Prostate gland (tissue), 2 donors: ENCODE data around the gene CLRN1. TPM values are rescaled to one million over a fixed set of nuclear protein-coding genes. Genes with fewer than 3 reads are reported as not detected.

Experiments
- DNase-seq: peaks from one replicate; pipeline ENCODE4 v3.0.0-alpha.2; 2019; ENCODE audit warnings: low spot score
- H3K27ac ChIP-seq, 2 donors: fragments of 200-600 bp; sonication (generic); 2 replicates each; pipeline ENCODE4 v1.5.1; 2017 to 2019
- H3K27me3 ChIP-seq: fragments of 200-600 bp; sonication (generic); replicated peaks from 2 replicates; pipeline ENCODE4 v1.5.1; 2019; ENCODE audit not compliant: insufficient read depth
- H3K36me3 ChIP-seq, 2 donors: fragments of 200-600 bp; sonication (generic); 1 replicate in 1 of 2; 2 replicates in 1 of 2; pipeline versions ENCODE4 v1.5.1 to v1.8.1; 2017 to 2019
- H3K4me1 ChIP-seq: fragments of 200-600 bp; sonication (generic); replicated peaks from 2 replicates; pipeline ENCODE4 v1.5.1; 2019
- H3K4me3 ChIP-seq, 2 donors: fragments of 200-600 bp; sonication (generic); 2 replicates each; pipeline ENCODE4 v1.5.1; 2017 to 2019
- H3K9me3 ChIP-seq: fragments of 200-600 bp; sonication (generic); 2 replicates; pipeline ENCODE4 v1.5.1; 2017
- CTCF ChIP-seq, 4 experiments: fragments of 200-600 bp in 2 of 4; fragments of 450-650 bp in 2 of 4; sonication (generic) in 2 of 4; IDR thresholded peaks; 1 replicate in 3 of 4; 2 replicates in 1 of 4; pipeline ENCODE4 v1.5.1; 2016 to 2019; ENCODE audit warnings: antibody characterized with exemption in 4 of 4, mild to moderate bottlenecking in 2 of 4, moderate library complexity in 2 of 4
- POLR2A ChIP-seq: fragments of 450-650 bp; IDR thresholded peaks from one replicate; pipeline ENCODE4 v1.6.1; 2016; ENCODE audit warnings: antibody characterized with exemption, mild to moderate bottlenecking
- POLR2AphosphoS5 ChIP-seq: sonication (generic); formaldehyde crosslinking; IDR thresholded peaks from one replicate; pipeline ENCODE4 v1.6.1; 2017; ENCODE audit warnings: antibody characterized with exemption
- WGBS: methylation state at CpG from one replicate; pipeline ENCODE4 v1.1.5; 2018; 5-methylcytosine and 5-hydroxymethylcytosine counted together
- intact Hi-C: fragments of 100-400 bp; cut with DNase I; formaldehyde crosslinking; loops from one replicate; pipeline ENCODE4 v1.14.2; 2022
- total RNA-seq, 2 donors: library from RNA; depleted of rRNA; stranded (reverse); fragments of >200 nt; gene quantifications; one replicate each; pipeline ENCODE4 v1.1.0, GENCODE V29; 2016

CLRN1 gene
- total RNA-seq, 2 donors from 2014 or later: 0.23 TPM; not detected in 1

DNA sequence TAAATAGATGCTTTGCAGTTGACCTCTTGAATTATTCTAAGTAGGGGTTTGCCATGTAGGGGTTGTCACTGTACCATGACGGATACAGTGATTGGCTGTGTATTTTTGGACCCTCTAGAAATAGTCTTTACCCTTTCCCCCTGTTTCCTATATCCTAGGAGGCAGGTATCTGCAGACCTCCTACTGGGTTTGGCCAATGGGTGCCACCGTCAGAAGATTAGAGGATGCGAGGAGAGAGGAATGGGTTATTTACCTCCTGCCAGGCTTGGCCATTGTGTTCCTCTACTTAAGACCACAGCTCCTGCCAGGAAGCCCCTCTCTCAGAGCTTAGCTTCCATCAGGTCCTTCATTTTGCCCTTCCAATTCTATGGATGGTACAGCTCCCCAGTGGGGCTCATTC, 40.2 kb upstream of the CLRN1 start:
- WGBS: 88% methylated on average over 3 of the region's 3 CpGs
- H3K27ac ChIP-seq: no peak overlapping the region
- H3K36me3 ChIP-seq: no peaks in the 10 kb centered on the region
- DNase-seq: no peak
- intact Hi-C loops: no loop called here
- H3K27me3 ChIP-seq: no peaks in the 10 kb centered on the region
- TF ChIP-seq POLR2A: no peak
- TF ChIP-seq CTCF (IDR thresholded peaks at IDR 0.05): no peak
- no peaks in the 10 kb centered on the region for H3K4me1 ChIP-seq
- no peaks in the 10 kb centered on the region for H3K9me3 ChIP-seq
- H3K4me3 ChIP-seq: no peak overlapping the region

- no peaks in the 10 kb centered on the region for H3K36me3 ChIP-seq
- WGBS: 26% methylated on average over 4 of the region's 4 CpGs
- no peaks in the 10 kb centered on the region for H3K4me1 ChIP-seq
- TF ChIP-seq CTCF (IDR thresholded peaks at IDR 0.05) (no peak), POLR2A (no peak), POLR2AphosphoS5 (no peak)
- H3K4me3 ChIP-seq: no peak overlapping the region
- no peaks in the 10 kb centered on the region for H3K9me3 ChIP-seq
- intact Hi-C loops: no loop called here
- no peaks in the 10 kb centered on the region for H3K27me3 ChIP-seq
- no peak overlapping the region for H3K27ac ChIP-seq
- no peak for DNase-seq
Observed at GRCh38 chr3:151011427-151011826, 38.9 kb upstream of the CLRN1 start.

- 78% methylated on average over 4 of the region's 4 CpGs for whole genome bisulfite sequencing
- Histone ChIP-seq H3K27me3 (no peaks in the 10 kb centered on the region), H3K9me3 (no peaks in the 10 kb centered on the region), H3K36me3 (no peaks in the 10 kb centered on the region), H3K27ac (no peak overlapping the region), H3K4me1 (no peaks in the 10 kb centered on the region), H3K4me3 (no peak overlapping the region)
- intact Hi-C loops: no loop called here
- no peak for DNase-seq
- TF ChIP-seq POLR2AphosphoS5 (no peak), POLR2A (no peak), CTCF (IDR thresholded peaks at IDR 0.05) (no peak)
Observed at GRCh38 chr3:151009981-151010380, 37.5 kb upstream of the CLRN1 start.

DNA sequence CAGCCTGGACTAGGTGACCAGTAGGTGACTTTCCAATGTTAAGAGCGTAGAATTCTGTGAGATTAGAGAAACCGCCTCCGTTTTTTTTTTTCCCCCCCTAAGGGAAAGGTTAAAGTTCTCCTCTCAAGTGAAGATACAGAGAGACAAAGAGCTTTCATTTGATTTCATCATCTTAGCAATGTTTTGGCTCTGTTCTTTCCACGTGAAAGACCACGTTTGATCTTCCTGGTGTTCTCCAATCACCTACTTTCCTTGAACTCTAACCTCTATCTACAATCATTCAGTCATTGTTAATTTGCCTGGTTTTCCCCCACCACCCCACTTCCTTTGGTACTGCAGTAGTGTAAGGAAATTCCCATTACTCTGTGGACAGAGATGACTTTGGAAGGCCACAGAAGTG, 36.9 kb upstream of the CLRN1 start:
- Histone ChIP-seq H3K27me3 (no peaks in the 10 kb centered on the region), H3K4me1 (no peaks in the 10 kb centered on the region), H3K4me3 (no peak overlapping the region), H3K9me3 (no peaks in the 10 kb centered on the region), H3K27ac (no peak overlapping the region), H3K36me3 (no peaks in the 10 kb centered on the region)
- intact Hi-C loops: no loop called here
- WGBS: 92% methylated on average over 5 of the region's 5 CpGs
- DNase-seq: no peak
- TF ChIP-seq POLR2A (no peak), POLR2AphosphoS5 (no peak), CTCF (IDR thresholded peaks at IDR 0.05) (no peak)

GRCh38 chr3:151008699-151009098, 36.2 kb upstream of the CLRN1 start:
- Histone ChIP-seq H3K36me3 (no peaks in the 10 kb centered on the region), H3K4me3 (no peak overlapping the region), H3K27ac (no peak overlapping the region), H3K9me3 (no peaks in the 10 kb centered on the region), H3K4me1 (no peaks in the 10 kb centered on the region), H3K27me3 (no peaks in the 10 kb centered on the region)
- intact Hi-C loops: no loop called here
- 30% methylated on average over 2 of the region's 2 CpGs for WGBS
- no peak for DNase-seq
- TF ChIP-seq POLR2AphosphoS5 (no peak), CTCF (IDR thresholded peaks at IDR 0.05) (no peak), POLR2A (no peak)
